OCI-LY1 (cell line): ENCODE results near the gene SPA17.

Source experiments
- EZH2 ChIP-seq: fragments of 200-600 bp; sonication (generic), shearing (Covaris generic); IDR thresholded peaks from 2 replicates; pipeline ENCODE4 v1.8.0; 2017; ENCODE audit warnings: borderline replicate concordance, mixed run types, mild to moderate bottlenecking, antibody characterized with exemption, low read length, moderate library complexity, mixed read lengths
- TF ChIP-seq, protein P1 (sequence below): fragments of 200-600 bp; sonication (generic), shearing (Covaris generic); IDR thresholded peaks from 2 replicates; pipeline ENCODE4 v1.5.1; 2017; ENCODE audit warnings: mild to moderate bottlenecking, antibody characterized with exemption, low read length, moderate library complexity, mixed read lengths

DNA sequence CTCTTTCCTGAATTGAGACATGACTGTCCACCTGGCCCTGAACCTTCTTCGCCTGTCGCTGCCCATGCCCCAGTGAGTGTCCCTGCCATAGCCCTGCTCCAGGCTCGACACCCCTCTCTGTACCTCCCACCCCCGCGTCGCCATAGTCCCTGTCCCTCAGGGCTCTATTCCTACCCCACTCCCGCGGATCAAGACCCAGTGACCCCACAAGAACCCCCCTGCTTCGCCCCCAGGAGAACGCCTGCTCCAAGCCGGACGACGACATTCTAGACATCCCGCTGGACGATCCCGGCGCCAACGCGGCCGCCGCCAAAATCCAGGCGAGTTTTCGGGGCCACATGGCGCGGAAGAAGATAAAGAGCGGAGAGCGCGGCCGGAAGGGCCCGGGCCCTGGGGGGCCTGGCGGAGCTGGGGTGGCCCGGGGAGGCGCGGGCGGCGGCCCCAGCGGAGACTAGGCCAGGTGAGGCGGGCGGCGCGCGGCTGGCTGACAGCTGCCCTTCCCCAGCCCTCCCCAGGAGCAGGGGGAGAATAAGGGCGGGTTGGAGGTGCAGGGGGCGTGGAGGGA lies 71.6 kb downstream of the SPA17 start:
- TF ChIP-seq, protein P1, sequence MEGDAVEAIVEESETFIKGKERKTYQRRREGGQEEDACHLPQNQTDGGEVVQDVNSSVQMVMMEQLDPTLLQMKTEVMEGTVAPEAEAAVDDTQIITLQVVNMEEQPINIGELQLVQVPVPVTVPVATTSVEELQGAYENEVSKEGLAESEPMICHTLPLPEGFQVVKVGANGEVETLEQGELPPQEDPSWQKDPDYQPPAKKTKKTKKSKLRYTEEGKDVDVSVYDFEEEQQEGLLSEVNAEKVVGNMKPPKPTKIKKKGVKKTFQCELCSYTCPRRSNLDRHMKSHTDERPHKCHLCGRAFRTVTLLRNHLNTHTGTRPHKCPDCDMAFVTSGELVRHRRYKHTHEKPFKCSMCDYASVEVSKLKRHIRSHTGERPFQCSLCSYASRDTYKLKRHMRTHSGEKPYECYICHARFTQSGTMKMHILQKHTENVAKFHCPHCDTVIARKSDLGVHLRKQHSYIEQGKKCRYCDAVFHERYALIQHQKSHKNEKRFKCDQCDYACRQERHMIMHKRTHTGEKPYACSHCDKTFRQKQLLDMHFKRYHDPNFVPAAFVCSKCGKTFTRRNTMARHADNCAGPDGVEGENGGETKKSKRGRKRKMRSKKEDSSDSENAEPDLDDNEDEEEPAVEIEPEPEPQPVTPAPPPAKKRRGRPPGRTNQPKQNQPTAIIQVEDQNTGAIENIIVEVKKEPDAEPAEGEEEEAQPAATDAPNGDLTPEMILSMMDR, result no peak
- TF ChIP-seq EZH2, result no peak
